HEK293 (cell line): ENCODE data around the gene DISC1.

ENCODE experiments used
- ZBTB7A ChIP-seq: fragments of 450-650 bp; formaldehyde crosslinking; IDR thresholded peaks from 2 replicates; pipeline ENCODE4 v1.5.1; 2016; ENCODE audit warnings: low read depth, missing biosample characterization, missing genetic modification characterization
- ZNF423 ChIP-seq: fragments of 450-650 bp; formaldehyde crosslinking; IDR thresholded peaks from 2 replicates; pipeline ENCODE4 v1.5.1; 2016; ENCODE audit warnings: missing biosample characterization, missing genetic modification characterization
- ZNF600 ChIP-seq: fragments of 450-650 bp; formaldehyde crosslinking; IDR thresholded peaks from 2 replicates; pipeline ENCODE4 v1.5.1; 2016; ENCODE audit warnings: missing biosample characterization, missing genetic modification characterization
- TF ChIP-seq, protein P1 (sequence below): fragments of 450-650 bp; formaldehyde crosslinking; IDR thresholded peaks from 2 replicates; pipeline ENCODE4 v1.5.1; 2016; ENCODE audit warnings: missing biosample characterization, missing genetic modification characterization

DNA sequence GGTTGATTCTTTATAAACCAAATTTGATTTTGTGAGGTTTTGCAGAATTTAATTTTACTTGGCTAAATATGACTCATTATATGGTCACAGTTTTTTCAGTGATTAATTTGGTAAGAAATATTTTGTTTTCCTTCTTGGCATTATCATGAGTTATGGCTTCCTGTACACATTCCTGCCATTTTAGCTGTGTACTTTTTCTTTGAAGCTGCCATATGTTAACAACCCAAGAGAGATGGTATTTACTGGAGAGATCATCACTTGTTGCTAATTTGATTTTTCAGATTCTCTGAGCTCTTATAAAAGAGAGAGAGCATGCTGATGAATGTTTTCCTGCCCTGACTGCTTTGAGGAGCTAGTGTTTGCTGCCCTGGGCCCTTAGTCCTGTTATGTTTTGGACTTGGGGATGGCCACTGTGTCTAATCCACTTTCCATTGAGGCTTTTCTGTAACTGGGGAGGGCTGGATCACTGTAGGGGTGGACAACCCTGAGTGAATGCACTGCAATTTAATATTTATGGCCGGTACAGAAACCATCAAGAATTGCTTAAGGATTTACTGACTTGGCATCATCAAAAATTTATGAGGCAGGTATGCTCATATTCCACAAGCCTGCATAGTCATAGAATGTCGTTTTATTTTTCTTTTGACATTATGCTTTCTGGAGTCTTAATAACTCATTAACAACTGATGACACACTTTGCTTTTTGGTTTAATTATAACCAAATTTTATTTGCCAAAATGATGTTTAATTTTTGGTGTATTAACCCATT is 200.9 kb downstream of the DISC1 start:
- TF ChIP-seq, protein P1, sequence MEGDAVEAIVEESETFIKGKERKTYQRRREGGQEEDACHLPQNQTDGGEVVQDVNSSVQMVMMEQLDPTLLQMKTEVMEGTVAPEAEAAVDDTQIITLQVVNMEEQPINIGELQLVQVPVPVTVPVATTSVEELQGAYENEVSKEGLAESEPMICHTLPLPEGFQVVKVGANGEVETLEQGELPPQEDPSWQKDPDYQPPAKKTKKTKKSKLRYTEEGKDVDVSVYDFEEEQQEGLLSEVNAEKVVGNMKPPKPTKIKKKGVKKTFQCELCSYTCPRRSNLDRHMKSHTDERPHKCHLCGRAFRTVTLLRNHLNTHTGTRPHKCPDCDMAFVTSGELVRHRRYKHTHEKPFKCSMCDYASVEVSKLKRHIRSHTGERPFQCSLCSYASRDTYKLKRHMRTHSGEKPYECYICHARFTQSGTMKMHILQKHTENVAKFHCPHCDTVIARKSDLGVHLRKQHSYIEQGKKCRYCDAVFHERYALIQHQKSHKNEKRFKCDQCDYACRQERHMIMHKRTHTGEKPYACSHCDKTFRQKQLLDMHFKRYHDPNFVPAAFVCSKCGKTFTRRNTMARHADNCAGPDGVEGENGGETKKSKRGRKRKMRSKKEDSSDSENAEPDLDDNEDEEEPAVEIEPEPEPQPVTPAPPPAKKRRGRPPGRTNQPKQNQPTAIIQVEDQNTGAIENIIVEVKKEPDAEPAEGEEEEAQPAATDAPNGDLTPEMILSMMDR (tag by site-specific recombination), result no peak
- TF ChIP-seq ZNF423 (tag by site-specific recombination) (no peak), ZNF600 (tag by site-specific recombination) (no peak), ZBTB7A (no peak)
